Lung microvascular endothelial cell (primary cell): ENCODE measurements around the gene LINGO3. TPM values are rescaled to one million over a fixed set of nuclear protein-coding genes. Genes with fewer than 3 reads are reported as not detected.
"Not testable (repeated sequence)": the region's sequence is repeated elsewhere in the genome, so short reads cannot be mapped to it uniquely, and the experiment has no call there.

Experiments
- DNase-seq, 2 donors: peaks; one replicate each; pipeline versions ENCODE4 v3.0.0 to v3.0.0-alpha.2; 2010; ENCODE audit warnings: low read depth in 2 of 2
- total RNA-seq: library from RNA; depleted of rRNA; stranded (reverse); fragments of >200 nt; gene quantifications from 2 replicates; pipeline ENCODE4 v1.2.1, GENCODE V29; 2014

LINGO3 gene
- total RNA-seq, 1 donor from 2014 or later = not detected

DNA sequence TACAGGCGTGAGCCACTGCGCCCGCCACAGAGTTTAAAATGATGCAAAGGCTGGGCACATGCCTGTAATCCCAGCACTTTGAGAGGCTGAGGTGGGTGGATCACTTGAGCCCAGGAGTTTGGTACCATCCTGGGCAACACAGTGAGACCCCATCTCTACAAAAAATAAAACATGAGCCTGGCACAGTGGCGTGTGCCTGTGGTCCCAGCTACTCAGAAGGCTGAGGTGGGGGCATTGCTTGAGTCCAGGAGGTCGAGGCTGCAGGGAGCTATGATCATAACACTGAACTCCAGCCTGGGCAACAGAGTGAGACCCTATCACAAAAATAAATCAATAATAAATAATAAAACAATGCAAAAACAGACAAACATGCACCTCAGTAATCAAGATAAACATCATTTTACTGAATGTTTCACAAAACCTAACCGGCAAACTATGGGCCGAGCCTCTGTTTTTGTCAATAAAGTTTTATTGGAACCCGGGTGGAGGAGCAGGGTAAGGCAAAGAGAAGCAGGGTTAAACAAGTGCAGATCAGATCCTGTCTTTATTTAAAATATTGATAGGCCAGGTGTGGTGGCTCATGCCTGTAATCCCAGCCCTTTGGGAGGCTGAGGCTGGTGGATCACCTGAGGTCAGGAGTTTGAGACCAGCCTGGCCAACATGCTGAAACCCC lies 24.0 kb downstream of the LINGO3 start:
- DNase-seq = no peak

DNA sequence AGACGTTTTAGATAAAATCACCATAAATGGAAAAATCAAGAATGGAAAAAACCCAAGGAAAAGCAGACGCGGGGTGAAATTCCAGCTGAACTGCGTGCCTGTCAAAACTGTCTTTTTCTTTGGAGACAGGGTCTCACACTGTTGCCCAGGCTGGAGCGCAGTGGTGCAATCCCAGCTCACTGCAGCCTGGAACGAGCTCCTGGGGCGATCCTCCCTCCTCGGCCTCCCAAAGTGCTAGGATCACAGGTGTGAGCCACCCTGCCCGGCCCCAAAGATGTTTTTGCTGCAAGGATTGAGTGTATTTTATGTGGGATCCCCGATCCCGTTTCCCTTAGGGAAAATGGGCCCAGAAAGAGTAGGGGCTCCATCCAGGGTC lies 25.1 kb downstream of the LINGO3 start:
- no peak for DNase-seq

DNA sequence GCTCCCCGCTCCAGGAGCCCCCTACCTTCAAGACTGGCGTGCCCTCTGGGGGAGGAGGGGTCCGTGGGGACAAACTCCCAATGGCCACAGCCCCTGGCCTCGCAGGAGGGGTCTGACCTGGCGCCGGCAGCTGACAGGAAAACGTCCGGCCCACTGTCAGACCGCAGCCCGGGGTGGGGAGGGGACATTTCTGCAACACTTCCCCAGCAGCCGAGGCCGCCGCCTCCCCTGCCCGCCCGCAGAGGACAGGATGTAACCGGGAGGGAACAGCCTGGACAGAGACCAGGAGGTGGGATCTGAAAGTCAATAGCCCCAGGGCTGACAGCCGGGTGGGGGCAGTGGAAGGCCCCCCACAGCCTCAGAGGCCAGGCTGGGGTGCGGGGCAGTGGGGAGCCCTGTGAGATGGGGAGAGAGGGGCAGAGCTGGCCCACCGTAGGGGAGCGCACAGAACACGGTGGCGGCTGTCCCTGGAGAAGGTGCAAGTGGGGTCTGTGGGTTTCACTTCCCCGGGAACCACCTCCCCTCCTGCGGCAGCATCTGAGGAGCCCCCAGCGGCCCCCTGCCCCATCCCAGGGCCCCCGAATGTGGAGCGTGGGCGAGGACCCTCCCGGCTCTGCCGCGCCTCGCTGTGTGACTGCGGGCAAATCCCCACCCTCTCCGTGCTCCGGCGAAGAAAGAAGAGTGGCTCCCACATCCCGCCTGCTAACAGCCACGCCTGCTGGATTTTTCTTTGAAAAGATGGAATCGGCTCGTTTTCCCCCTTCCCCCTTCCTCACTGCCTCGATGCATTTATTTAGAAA lies 25.7 kb downstream of the LINGO3 start, which contains the start of gene PEAK3:
Gene PEAK3 (minus strand): TSS at position 114 of the 800 bp plus-strand sequence. CDS start 1,244 bp downstream, outside the sequence.
- peak in 1 of 2 donors; percentile 70 for DNase-seq

DNA sequence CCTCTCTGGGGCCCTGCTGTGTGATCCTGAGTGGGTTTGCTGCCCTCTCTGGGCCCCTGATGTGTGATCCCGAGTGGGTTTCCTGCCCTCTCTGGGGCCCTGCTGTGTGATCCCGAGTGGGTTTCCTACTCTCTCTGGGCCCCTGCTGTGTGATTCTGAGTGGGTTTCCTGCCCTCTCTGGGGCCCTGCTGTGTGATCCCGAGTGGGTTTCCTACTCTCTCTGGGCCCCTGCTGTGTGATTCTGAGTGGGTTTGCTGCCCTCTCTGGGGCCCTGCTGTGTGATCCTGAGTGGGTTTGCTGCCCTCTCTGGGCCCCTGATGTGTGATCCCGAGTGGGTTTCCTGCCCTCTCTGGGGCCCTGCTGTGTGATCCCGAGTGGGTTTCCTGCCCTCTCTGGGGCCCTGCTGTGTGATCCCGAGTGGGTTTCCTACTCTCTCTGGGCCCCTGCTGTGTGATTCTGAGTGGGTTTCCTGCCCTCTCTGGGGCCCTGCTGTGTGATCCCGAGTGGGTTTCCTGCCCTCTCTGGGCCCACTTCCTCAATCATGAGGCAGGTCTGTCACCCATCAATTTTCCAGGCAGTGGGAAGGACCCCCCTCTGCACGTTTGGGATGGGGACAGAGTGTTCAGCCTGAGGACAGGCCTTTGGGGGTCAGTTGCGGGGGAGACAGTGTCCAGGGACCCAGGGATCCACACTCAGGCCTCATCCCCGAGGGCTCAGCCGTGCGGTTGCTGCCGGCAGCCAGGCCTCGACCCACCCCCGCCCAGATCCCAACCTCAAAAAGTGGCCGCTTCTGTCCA lies 26.5 kb downstream of the LINGO3 start:
- DNase-seq = not testable (repeated sequence)

DNA sequence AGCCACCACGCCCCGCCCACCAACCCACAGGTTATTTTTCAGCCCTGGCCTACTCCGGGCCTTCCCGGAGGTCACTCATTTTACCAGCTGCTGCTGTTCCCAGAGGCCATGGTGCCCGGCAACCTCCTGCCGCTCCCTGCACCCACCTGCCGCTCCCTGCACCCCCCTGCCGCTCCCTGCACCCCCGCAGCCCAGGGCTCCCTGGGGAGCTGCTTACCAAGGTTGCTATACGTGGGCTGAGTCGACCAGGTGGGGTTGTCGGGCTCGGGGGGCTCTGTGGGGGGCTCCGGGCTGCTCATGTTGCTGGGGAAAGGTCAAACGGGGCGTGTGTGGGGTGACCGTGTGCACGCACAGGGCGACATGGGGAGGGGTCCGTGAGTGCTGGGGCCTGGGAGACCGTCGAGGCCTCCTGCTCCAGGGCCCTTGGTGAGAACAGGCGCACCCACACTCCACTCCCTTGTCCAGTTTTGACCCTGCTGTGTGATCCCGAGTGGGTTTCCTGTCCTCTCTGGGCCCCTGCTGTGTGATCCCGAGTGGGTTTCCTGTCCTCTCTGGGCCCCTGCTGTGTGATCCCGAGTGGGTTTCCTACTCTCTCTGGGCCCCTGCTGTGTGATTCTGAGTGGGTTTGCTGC lies 27.2 kb downstream of the LINGO3 start:
- no peak for DNase-seq

DNA sequence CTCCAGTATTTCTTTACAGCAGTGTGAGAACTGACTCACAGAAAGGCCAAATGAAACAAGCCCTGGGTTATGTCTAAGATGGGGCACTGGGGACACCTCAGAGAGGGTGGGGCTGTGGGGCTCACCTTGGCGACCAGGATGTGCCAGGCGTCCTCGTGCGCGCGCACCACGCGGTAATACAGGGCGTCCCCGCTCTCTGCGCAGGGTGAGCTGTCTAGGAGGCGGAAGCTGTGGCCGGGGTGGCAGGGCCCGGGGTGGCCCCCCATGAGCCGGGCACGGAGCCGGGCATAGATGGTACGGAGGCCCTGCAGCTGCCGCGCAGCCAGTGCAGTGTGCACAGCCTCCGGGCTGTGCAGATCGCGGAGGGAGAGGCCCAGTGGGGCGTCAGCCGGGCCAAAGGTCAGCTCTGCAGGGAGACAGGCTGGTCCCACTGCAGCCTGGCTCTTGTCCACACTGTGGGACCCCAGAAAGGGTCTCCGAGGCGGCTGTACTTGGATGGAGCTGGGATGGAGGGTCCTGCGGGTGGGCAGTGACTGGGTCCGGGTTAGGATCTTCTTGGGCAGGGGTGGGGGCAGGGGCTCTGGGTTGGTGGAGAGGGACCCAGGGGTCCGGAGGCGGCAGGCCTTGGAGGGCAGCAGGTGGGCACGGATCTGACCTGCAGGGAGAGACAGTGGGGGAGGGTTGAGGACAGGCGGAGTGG lies 29.3 kb downstream of the LINGO3 start:
- no peak for DNase-seq

DNA sequence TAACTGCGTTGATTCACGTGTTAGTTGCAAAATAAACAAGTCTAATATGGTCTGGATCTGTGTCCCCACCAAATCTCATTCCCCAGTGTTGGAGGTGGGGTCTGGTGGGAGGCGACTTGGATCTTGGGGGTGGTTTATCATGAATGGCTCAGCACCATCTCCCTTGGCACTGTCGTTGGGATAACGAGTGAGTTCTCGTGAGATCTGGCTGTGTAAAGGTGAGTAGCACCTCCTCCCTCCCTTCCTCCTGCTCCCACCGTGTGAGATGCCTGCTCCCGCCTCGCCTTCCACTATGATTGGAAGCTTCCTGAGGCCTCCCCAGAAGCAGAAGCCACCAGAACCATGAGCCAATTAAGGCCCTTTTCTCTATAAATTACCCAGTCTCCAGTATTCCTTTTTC lies 30.8 kb downstream of the LINGO3 start:
- no peak for DNase-seq

DNA sequence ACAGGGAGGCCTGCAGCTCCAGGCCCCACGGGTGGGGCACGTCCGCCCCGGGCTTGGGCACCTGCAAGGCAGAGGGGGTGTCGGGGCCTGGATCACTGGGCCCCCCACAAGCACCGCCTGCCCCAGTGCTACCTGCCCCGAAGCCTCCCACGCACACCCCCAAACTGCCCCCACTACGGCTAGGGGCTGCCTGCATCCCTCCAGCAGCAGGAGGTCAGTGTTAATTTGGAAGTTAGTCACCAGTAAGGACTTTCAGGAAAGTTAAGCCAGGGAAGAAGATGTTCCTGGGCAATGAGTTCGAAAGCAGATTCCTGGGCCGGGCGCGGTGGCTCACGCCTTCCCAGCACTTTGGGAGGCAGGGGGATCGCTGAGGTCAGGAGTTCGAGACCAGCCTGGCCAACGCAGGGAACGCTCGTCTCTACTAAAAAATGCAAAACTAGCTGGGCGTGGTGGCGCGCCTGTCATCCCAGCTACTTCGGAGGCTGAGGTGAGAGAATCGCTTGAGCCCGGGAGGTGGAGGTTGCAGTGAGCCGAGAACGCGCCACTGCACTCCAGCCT lies 31.4 kb downstream of the LINGO3 start:
- DNase-seq = no peak

DNA sequence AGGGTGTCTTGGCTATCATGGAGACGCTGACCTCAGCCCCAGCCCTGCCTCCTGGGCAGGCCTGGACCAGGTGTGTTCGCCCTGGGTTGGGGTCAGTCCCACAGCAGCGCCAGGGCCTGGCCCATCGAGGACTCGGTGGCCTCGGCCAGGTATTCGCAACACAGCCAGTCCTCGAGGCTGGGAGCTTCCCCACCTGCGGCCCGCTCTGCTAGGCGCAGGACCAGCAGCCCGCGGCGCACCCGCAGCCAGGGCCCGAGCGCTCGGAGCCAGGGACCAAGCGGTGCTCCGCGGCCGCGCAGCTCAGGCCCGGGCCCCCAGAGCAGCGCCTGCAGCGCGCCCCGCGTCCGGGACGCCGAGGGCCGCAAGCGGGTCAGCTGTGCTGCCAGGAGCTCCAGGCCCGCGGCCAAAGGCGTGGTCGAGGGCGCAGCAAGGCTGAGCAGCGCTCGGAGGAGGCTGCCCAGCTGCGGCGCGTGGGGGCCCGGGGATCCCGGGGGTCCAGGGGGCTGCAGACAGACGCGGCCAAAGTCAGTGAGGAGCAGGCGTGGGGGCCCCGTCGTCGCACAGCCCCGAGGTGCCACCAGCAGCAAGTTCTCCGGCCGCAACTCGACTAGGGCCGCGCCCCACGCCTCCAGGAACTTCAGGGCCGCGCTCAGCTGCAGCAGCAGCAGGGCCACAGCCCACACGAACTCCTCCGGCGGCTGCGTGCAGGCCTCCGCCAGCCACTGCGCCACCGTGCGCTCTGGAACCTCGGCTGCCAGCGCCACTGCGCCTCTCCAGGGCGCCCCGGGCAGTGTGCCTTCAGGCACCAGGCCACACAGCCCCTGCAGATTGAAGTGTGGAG lies 32.1 kb downstream of the LINGO3 start:
- DNase-seq = no peak

DNA sequence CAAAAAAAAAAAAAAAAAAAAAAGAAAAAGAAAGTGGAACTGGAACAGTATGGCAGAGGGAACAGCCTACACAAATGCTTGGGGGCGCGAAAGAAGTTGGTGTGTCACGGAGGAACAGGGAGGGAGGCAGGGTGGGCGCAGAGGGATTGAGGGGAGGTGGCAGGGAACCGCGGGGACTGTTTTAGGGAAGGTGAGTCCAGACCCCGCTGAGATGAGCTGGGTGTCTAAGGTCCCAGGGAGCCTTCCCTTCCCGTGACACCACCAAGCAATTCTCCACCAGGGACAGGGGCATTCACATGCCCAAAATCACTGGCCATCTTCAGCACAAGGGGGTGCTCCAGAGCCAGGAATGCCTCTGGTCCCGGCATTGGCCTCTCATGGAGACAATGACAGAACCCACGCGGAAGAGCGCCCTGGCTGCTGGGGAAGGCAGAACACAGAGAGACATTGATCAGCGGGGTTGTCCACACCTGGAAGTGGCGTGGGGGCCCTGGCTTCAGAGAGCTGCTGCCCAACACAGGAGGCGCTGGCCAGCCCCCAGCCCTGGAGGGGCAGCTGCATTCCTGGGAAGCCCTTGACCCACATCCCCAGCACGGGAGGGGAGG lies 32.9 kb downstream of the LINGO3 start:
- peak; percentile 60 to 85 for DNase-seq

DNA sequence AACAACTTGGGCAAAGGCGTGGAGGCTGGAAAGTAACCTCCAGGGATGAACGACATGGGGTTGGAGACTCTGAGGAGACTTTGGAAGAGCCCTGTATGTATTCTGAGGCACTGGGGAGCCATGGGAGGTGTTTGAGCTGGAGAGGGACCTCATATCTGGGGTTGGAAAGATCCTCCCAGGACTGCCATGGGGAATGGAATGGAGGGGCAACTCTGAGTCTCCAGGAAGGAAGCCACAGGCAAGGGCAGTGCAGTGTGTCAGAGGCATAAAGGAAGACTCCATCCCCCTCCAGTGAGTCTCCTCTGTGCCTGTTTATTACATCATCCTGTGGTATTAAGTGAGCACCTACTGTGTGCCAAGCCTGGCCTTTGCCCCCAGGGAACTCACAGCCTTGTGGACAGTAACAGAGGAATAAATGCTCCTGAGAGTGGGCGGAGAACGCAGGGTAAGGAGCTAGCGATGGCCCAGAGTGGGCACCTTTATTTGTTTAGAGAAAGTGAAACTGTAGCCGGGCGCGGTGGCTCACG lies 33.7 kb downstream of the LINGO3 start:
- DNase-seq = no peak

DNA sequence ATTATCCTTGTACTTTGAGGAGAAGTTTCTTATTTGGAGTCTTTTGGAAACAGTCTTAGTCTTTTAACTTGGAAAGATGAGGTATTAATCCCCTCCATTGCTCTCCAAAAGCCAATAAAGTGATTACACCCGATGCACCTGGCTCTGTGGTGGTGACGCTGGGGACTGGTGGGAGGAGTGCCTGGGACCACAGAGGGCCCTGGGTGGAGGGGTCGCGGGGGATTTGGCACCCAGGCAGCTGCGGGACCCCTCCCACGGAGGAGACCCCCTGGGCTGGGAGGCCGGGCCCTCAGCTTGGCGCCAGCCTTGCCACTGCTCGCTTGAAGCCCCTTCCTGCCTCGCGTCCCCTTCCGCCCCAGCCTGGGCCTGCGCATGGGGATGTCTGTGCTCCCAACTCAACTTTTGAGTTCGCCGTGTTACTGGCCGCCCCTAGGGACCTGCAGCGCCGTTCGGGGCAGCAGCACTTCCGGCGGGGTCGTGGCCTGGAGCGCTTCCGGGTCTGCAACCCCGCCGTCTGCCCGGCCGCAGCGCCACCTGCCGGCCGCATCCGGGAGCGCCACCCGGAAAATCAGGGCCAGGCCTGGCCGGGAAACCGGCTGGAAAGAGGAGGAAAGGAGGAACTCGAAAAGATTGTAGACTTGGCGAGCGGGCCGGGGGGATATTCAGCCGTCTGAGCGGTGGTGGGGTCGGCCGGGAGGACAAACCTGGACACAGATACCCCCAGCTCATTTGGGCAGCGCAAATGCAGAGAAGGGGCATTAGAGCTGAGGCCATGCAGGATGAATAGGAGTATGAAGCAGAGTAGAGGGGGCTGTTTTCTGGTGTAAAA lies 34.4 kb downstream of the LINGO3 start:
- peak; percentile 48 to 72 for DNase-seq

DNA sequence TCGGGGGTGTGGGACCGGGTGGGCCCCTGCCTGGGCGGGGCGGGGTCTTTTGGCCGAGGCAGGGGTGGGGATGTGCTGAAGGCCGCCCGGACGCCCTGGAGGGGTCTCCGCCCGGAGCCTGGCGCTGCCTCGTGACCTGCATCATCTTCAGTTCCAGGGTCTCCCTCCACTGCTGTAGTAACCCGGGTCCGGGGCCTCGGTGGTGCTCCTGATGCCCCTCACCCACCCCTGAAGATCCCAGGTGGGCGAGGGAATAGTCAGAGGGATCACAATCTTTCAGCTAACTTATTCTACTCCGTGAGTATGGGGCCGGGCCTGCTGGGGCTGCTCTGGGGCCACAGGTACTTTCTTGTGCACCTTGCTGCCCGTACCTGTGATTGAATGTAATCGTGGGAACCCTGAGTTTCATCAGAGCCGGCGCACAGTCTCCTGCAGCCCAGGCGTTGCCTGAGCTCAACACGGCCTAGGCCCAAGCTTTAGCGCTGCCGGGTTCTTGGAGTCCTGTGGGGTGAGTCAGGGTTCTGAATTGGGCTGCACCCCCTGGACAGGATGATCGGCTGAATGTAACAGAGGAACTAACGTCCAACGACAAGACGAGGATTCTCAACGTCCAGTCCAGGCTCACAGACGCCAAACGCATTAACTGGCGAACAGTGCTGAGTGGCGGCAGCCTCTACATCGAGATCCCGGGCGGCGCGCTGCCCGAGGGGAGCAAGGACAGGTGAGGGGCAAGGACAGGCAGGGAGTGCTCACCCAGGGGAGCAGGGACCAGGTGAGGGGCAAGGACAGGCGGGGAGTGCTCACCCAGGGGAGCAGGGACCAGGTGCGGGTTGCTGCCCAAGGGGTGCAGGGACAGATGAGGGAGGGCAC lies 36.5 kb downstream of the LINGO3 start:
- no peak for DNase-seq

DNA sequence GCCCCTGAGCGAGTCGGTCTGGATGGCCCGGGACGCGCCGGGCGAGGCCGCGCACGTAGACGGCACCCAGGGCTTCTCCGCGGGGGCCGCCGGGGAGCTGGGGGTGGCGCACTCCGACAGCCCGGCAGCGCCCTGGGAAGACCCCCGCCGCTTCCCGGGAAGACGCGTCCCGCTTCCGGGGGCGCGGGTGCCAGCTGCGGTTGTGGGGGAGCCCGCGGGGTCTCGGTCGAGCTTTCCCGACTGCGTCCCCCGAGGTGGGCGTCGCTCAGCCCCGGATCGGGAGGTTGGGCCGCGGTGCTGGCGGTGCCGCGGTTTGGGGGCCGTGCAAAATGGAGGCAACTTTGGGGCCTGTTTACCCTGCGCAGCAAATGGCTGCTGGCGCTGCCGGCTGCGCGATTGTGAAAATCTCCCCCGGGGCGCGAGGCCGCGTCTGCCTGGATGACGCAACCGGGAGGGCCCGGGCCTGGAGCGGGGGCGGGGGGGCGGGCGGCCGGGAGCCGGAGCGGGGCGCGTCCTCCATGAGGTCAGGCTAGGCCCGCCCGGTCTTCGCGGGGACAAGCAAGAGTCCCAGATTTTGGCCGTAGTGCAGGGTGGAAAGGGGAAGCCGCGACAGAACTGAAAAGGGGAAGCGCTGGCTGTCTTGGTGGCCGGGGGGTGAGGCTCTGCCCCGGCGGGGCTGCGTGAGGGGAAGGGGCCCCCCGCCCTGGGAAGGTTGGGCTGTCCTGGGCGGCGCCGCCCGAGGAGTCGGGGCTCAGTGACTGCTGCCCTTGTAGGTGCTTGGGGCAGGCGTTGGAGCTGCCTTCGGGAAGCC lies 37.3 kb downstream of the LINGO3 start:
- DNase-seq = peak; percentile 83 to 85

DNA sequence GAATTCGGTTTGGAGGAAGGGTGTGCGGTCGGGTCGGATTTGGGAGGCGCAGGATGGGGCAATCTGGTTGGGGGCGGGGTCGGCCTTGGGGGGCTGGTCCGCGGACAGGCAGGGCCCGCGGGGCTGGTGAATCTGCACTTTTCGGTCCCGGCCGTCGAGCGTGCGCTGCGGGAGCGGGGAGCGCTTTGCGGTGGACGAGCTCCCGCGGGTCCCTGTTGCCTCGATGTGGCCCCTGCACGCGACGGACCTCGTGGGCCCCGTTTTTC lies 37.9 kb downstream of the LINGO3 start:
- DNase-seq = peak in 1 of 2 donors; percentile 28
